ENCODE results near the gene ARID3B.

The ARID3B gene

GRCh38 chr15:74563442-74563841, 22.4 kb downstream of the ARID3B start:
- H3K27me3 ChIP-seq (ENCODE audit: insufficient read depth, poor library complexity, severe bottlenecking), result no peaks in the 10 kb centered on the region
- TF ChIP-seq CTCF (IDR thresholded peaks at IDR 0.05; ENCODE audit: insufficient read depth, low read length), result no peak
- no peak for TF ChIP-seq POLR2AphosphoS5 (IDR thresholded peaks at IDR 0.05; ENCODE audit: low read depth)
- no peak for TF ChIP-seq GABPA (IDR thresholded peaks at IDR 0.05; ENCODE audit: low read depth)
- no peak for TF ChIP-seq SPI1 (IDR thresholded peaks at IDR 0.05; ENCODE audit: borderline replicate concordance, low read depth)
- TF ChIP-seq REST (IDR thresholded peaks at IDR 0.05; ENCODE audit: insufficient replicate concordance, low read depth), result no peak

GRCh38 chr15:74564182-74564581, 23.2 kb downstream of the ARID3B start:
- H3K27ac ChIP-seq (replicated peaks), result no peak overlapping the region
- TF ChIP-seq GABPA (IDR thresholded peaks at IDR 0.05; ENCODE audit: low read depth) (no peak), POLR2AphosphoS5 (IDR thresholded peaks at IDR 0.05; ENCODE audit: low read depth) (no peak), SPI1 (IDR thresholded peaks at IDR 0.05; ENCODE audit: borderline replicate concordance, low read depth) (no peak), CTCF (IDR thresholded peaks at IDR 0.05; ENCODE audit: insufficient read depth, low read length) (no peak), REST (IDR thresholded peaks at IDR 0.05; ENCODE audit: insufficient replicate concordance, low read depth) (no peak)
- H3K4me3 ChIP-seq (replicated peaks; ENCODE audit: insufficient read depth, low read length), result no peak overlapping the region
- DNase-seq (ENCODE audit: low read depth in 1 of 2, low spot score in 1 of 2), result no peak
- no peaks in the 10 kb centered on the region for H3K27me3 ChIP-seq (ENCODE audit: insufficient read depth, poor library complexity, severe bottlenecking)

More at GRCh38 chr15:74563442-74563841, 22.4 kb downstream of the ARID3B start:
- no peak for DNase-seq (ENCODE audit: low read depth in 1 of 2, low spot score in 1 of 2)
- no peak overlapping the region for H3K4me3 ChIP-seq (replicated peaks; ENCODE audit: insufficient read depth, low read length)
- H3K27ac ChIP-seq (replicated peaks), result no peak overlapping the region

GRCh38 chr15:74565381-74566085, 24.5 kb downstream of the ARID3B start:
- TF ChIP-seq GABPA (IDR thresholded peaks at IDR 0.05; ENCODE audit: low read depth) (no peak), POLR2AphosphoS5 (IDR thresholded peaks at IDR 0.05; ENCODE audit: low read depth) (no peak), CTCF (IDR thresholded peaks at IDR 0.05; ENCODE audit: insufficient read depth, low read length) (no peak), REST (IDR thresholded peaks at IDR 0.05; ENCODE audit: insufficient replicate concordance, low read depth) (no peak), SPI1 (IDR thresholded peaks at IDR 0.05; ENCODE audit: borderline replicate concordance, low read depth) (no peak)
- Histone ChIP-seq H3K4me3 (replicated peaks; ENCODE audit: insufficient read depth, low read length) (no peak overlapping the region), H3K27ac (replicated peaks) (no peak overlapping the region), H3K27me3 (ENCODE audit: insufficient read depth, poor library complexity, severe bottlenecking) (no peaks in the 10 kb centered on the region)
- no peak for DNase-seq (ENCODE audit: low read depth in 1 of 2, low spot score in 1 of 2)

All from HL-60 (cell line).